Effector CD8-positive, alpha-beta T cell (primary cell): Measurements from ENCODE around the gene PTPRF.

Experiments
- DNase-seq: peaks from one replicate; lab custom pipeline; 2025; lab: John Stamatoyannopoulos, UW

The PTPRF gene

DNA sequence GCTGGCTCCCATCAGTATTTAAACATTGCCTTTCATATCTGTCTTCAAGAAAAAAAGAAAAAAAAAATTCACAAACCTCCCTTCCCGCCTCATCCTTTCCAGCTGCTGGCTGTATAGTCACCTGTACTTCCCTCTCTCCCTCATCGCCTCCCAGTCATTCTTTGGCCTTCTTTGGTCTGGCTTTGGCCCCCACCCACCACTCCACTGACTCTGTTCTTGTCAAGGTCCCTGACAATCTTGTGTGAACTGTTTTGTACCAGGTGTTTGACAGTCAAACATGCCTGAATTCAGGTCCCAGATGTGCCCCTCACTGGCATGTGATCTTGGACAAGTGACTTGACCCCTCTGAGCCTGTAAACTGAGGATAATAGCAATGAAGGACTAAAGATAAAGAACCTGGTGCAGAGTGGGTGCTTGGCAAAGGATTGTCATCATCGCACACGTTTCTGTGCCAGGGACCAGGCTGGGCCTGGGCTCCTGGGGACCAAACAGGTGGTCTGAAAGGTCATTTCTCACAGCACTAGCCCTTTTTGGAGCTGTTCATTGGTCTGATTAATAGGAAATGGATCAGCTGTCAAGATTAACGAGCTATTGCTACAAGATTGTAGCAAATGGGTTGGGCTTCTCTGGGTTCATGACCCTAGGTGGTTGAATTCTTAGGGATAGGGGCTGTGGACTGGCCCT lies 21.5 kb downstream of the PTPRF start:
- DNase-seq = no peak

- no peak for DNase-seq
Observed at GRCh38 chr1:43552813-43553212, 22.1 kb downstream of the PTPRF start.

GRCh38 chr1:43554444-43554992 lies 23.8 kb downstream of the PTPRF start:
- DNase-seq = no peak

DNA sequence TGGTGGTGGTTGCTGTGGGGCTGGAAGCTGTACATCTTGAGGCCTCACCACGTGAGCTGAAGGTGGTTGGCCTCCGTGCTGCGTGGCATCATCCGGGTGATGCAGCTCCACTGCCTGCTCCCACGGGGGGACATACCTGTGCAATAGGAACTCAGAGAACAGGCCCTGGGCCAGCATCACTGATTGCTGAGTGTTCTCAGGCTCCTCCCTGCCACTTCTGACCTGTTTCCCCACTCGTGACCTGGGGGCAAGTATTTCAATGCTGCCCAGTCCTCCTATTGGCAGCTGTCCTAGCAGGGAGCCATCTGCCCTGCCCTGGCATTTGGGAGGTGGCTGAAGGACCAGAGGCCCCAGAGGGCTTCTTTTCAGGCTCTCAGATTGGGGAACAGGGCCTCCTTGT lies 26.1 kb downstream of the PTPRF start:
- DNase-seq = no peak

DNA sequence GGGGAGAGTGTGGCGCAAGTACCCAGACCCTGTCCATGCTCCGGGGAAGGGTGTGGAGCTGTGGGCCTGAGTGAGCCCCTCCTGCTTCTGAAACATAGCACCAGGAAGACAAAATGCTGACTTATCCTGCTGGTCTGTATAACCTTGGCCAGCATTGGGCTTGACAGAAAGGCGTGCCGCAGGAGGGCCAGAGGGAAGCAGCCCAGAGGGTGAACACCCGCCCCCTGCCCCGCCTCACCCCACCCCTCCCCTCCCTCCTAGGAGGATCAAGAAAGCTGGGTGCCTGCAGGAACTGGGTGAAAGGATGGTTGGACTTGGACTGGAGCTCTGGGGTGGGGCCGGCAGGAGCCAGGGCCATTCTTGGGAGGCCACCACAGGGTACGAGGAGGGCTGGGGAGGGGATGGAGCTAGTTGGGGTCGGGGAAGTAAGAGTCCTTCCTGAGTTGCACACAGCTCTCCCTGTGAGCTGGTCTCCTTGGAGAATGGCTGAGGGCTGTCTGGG lies 27.1 kb downstream of the PTPRF start:
- no peak for DNase-seq

- DNase-seq = no peak
Observed at GRCh38 chr1:43558346-43558841, 27.7 kb downstream of the PTPRF start.

DNA sequence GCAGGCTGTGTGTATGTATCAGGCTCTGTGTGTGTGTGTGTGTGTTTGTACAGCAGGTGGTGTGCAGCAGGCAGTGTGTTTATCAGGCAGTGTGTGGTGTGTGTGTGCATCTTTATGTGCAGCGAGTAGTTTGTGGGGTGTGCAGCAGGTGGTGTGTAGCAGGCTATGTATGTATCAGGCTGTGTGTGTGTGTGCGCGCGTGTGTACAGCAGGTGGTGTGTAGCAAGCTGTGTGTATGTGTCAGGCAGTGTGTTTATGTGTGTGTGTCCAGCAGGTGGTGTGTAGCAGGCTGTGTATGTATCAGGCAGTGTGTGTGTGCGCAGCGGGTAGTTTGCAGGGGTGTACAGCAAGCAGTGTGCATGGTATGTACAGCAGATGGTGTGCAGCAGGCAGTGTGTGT lies 29.0 kb downstream of the PTPRF start:
- no peak for DNase-seq

DNA sequence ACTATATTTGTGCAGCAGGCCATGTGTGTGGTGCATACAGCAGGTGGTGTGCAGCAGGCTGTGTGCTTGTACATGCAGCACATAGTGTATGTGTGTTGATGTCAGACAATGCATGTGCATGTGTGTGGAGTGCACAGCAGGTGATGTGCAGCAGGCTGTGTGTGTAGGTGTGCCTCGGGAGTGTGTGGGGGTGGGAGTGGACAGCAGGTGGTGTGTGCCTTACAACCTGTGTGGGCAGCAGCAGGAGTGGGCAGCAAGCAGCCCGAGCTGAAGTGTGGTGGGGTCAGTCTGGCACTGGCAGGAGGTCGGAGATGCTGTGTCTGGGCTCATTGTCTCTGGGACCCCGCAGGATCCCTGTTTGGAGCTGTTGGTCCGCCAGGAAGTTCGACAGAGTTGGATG lies 29.6 kb downstream of the PTPRF start:
- DNase-seq = no peak

GRCh38 chr1:43563876-43564539 lies 33.3 kb downstream of the PTPRF start:
- DNase-seq = no peak

GRCh38 chr1:43564551-43565348 lies 34.1 kb downstream of the PTPRF start:
- DNase-seq = no peak

GRCh38 chr1:43565600-43566360 lies 35.1 kb downstream of the PTPRF start:
- DNase-seq = no peak

- DNase-seq = no peak
Observed at GRCh38 chr1:43566382-43567044, 35.8 kb downstream of the PTPRF start.

- DNase-seq = no peak
Observed at GRCh38 chr1:43569175-43569574, 38.5 kb downstream of the PTPRF start.

DNA sequence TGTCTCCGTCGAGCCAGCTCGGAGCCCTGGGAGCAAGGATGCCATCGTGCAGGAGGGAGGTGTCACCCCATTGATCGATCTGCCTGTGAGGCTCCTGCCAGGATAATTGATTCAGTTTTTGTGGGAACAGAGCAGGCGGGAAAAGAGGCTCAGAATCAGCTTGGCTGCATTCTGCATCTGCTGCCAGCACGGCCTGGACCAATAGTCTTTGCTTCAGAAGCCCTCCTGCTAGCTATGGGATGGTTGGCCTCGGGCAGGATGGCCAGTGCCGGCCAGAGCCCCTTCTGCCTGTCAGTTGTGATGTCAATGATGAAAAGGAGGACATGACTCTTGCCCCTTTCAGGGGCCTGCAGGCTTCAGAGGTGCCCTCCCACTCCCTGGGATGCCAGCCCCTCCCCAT lies 39.6 kb downstream of the PTPRF start:
- no peak for DNase-seq

DNA sequence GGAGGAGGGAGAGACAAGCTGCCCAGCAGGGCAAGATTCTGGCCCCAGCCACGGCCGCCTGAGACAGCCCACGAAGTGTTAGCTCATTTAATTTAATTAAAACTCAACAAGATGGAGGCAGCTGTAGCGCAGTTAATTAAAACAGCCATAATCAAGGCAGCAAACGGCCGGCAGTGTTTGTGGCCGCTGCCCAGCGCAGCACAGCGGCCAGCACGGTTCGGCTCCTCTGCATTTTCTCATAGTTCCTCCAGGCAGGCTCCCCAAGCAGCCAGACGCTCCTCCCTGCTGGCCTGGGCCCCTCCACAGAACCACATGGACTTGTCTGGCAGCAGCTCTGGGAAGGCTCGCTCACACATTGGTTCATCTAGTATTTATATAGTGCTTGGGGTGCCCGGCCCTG lies 40.0 kb downstream of the PTPRF start:
- no peak for DNase-seq

GRCh38 chr1:43572084-43572483 lies 41.4 kb downstream of the PTPRF start:
- DNase-seq = no peak

DNA sequence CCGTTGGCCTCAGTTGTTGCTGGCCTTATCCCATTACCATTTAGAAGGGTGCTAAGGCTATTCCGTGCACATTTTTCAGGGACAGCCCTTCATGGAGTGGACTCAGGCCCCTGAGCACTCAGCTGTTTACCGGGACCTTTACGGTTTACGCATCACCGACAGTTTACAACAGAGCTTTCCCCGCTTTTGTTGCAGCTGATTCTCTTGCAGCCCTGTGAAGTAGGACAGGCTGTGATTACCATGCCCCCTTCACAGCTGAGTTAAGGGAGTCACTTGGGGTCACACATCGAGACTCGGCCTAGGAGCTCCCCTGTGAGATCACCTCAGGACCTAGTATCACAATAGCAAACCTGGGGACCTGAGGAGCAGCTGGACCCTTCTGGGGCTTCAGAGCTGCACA lies 41.9 kb downstream of the PTPRF start:
- no peak for DNase-seq

DNA sequence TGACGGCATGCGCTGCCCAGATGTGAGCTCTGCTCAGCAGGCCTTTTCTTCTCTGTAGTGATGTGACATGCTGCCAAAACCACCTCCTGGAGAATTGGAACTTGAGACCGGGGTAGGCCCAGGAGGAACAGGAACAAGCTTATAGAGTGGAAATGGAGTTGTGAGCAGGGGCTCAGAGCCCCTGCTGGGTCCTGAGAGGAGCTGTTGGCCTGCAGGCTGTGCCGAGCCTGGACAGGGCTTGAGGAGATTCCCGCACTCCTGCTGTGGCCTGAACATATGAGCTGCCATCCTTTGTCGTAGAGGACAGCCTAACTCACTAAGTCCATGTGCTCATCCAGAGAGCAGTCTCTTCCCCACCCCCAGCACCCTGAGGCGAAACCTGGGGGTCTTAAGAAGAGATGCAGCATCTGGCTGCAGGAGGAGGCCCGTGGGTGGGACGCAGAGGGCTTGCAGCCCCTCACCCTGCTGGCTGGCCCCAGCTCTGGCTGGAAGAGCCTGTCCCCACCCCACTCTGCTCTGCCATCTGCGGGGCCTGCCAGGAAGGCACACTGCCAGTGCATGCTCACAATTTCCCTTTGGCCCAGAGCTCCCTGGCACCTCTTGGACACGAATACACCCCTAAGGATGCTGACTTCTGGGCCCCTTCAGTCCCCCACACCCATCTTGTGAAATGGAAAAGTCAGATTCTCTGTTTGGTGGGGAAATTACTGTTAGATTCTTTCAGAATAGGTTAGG lies 42.5 kb downstream of the PTPRF start:
- DNase-seq = no peak

GRCh38 chr1:43576521-43576920 lies 45.8 kb downstream of the PTPRF start:
- DNase-seq = no peak
